HCT116 (cell line): ENCODE data around the gene PRR27. TPM values are rescaled to one million over a fixed set of nuclear protein-coding genes. Genes with fewer than 3 reads are reported as not detected.

Experiments
- ATAC-seq: fragments of 200-7000 bp; cut with Tn5 transposase; 2 replicates; pipeline ENCODE4 v1.9.1; 2020; ENCODE audit warnings: mild to moderate bottlenecking, moderate library complexity
- BruUV-seq: library from RNA; stranded (reverse); fragments of 400-500 nt; replicated peaks from 2 replicates; lab custom pipeline; 2021; lab: Mats Ljungman, UMichigan
- CTCF ChIA-PET: fragments of 300-600 bp; sonication (Branson Sonifier 250); formaldehyde crosslinking; loops from one replicate; lab custom pipeline; 2021; ENCODE audit warnings: antibody characterized with exemption; lab: Charles Lee
- POLR2A ChIA-PET: fragments of 300-600, 350-600 bp; sonication (Branson Sonifier 250); formaldehyde crosslinking; loops from one replicate; lab custom pipeline; 2021; ENCODE audit warnings: antibody characterized with exemption; lab: Charles Lee
- RAD21 ChIA-PET, 2 experiments: fragments of 300-600 bp; sonication (Branson Sonifier 250); formaldehyde crosslinking; loops; one replicate each; lab custom pipeline; 2023; ENCODE audit warnings: low total read pairs in 2 of 2; ENCODE audit not compliant: uncharacterized antibody in 2 of 2, unreplicated experiment in 2 of 2, low non-redundant PET in 1 of 2; lab: Charles Lee
- DNase-seq: peaks from one replicate; pipeline ENCODE4 v3.0.0-alpha.2; 2010; ENCODE audit warnings: low read depth, low spot score
- H2AFZ ChIP-seq: fragments of 200-600 bp; shearing (Covaris generic), sonication (generic); 2 replicates; pipeline ENCODE4 v1.6.1; 2017; ENCODE audit warnings: low read depth, mixed run types, mixed read lengths, antibody characterized with exemption, low read length; ENCODE audit not compliant: poor library complexity, severe bottlenecking
- H3K27ac ChIP-seq: 2 replicates; pipeline ENCODE4 v1.5.1; 2012; ENCODE audit warnings: low read depth, low read length
- H3K27me3 ChIP-seq: fragments of 200-600 bp; sonication (generic); 2 replicates; pipeline ENCODE4 v1.6.1; 2016; ENCODE audit warnings: mixed run types, low read length, mixed read lengths; ENCODE audit not compliant: insufficient read depth
- H3K36me3 ChIP-seq, 2 experiments: fragments of 200-500 bp in 1 of 2; fragments of 200-600 bp in 1 of 2; sonication (Bioruptor generic) in 1 of 2; sonication (generic) in 1 of 2; 2 replicates each; pipeline versions ENCODE4 v1.5.1 to v1.6.1; 2014 to 2016; ENCODE audit warnings: low read length in 2 of 2, inconsistent platforms in 1 of 2, mixed read lengths in 1 of 2, mixed run types in 1 of 2; ENCODE audit not compliant: insufficient read depth in 2 of 2, control insufficient read depth in 1 of 2
- H3K4me1 ChIP-seq, 2 experiments: fragments of 200-600 bp in 1 of 2; sonication (generic) in 1 of 2; 2 replicates each; pipeline versions ENCODE4 v1.5.1 to v1.6.1; 2012 to 2017; ENCODE audit warnings: low read length in 2 of 2, inconsistent platforms in 1 of 2, mild to moderate bottlenecking in 1 of 2, mixed read lengths in 1 of 2, mixed run types in 1 of 2, moderate library complexity in 1 of 2; ENCODE audit not compliant: insufficient read depth in 2 of 2, control insufficient read depth in 1 of 2
- H3K4me2 ChIP-seq: fragments of 200-600 bp; sonication (generic); 2 replicates; pipeline ENCODE4 v1.6.1; 2017; ENCODE audit warnings: mixed run types, low read length, mixed read lengths
- H3K4me3 ChIP-seq, 2 experiments: fragments of 200-600 bp in 1 of 2; sonication (generic) in 1 of 2; replicated peaks in 1 of 2; 2 replicates each; pipeline ENCODE4 v1.5.1; 2011 to 2016; ENCODE audit warnings: low read length in 2 of 2, control low read depth in 1 of 2, low read depth in 1 of 2, mild to moderate bottlenecking in 1 of 2, mixed read lengths in 1 of 2, mixed run types in 1 of 2
- H3K79me2 ChIP-seq: fragments of 200-600 bp; sonication (generic); 2 replicates; pipeline ENCODE4 v1.6.1; 2017; ENCODE audit warnings: mild to moderate bottlenecking, mixed run types, low read length, moderate library complexity, mixed read lengths; ENCODE audit not compliant: insufficient read depth
- H3K9ac ChIP-seq: fragments of 200-600 bp; sonication (generic); 2 replicates; pipeline ENCODE4 v1.6.1; 2016; ENCODE audit warnings: low read length, mixed read lengths
- H3K9me2 ChIP-seq: fragments of 200-600 bp; sonication (generic), shearing (Covaris generic); 2 replicates; pipeline ENCODE4 v1.6.1; 2017; ENCODE audit warnings: mixed run types, mild to moderate bottlenecking, moderate library complexity; ENCODE audit not compliant: insufficient read depth
- H3K9me3 ChIP-seq, 2 experiments: fragments of 200-500 bp in 1 of 2; fragments of 200-600 bp in 1 of 2; sonication (Bioruptor generic) in 1 of 2; sonication (generic) in 1 of 2; 2 replicates each; pipeline ENCODE4 v1.6.1; 2014 to 2017; ENCODE audit warnings: low read length in 2 of 2, mixed read lengths in 2 of 2, inconsistent platforms in 1 of 2, low read depth in 1 of 2, mild to moderate bottlenecking in 1 of 2, mixed run types in 1 of 2, moderate library complexity in 1 of 2; ENCODE audit not compliant: control insufficient read depth in 1 of 2, insufficient read depth in 1 of 2
- H4K20me1 ChIP-seq: fragments of 200-600 bp; sonication (generic), shearing (Covaris generic); 2 replicates; pipeline ENCODE4 v1.6.1; 2017; ENCODE audit warnings: mixed run types, mild to moderate bottlenecking, moderate library complexity; ENCODE audit not compliant: insufficient read depth
- CBX3 ChIP-seq: IDR thresholded peaks from 2 replicates; pipeline ENCODE4 v1.6.1; 2012; ENCODE audit warnings: low read depth
- CTCF ChIP-seq, 3 experiments: fragments of 200-600 bp in 1 of 3; sonication (generic) in 1 of 3; IDR thresholded peaks in 2 of 3; conservative IDR thresholded peaks in 1 of 3; 2 replicates each; pipeline ENCODE4 v1.5.1; 2012 to 2017; ENCODE audit warnings: low read depth in 2 of 3, low read length in 2 of 3, antibody characterized with exemption in 1 of 3, borderline replicate concordance in 1 of 3, control low read depth in 1 of 3, mild to moderate bottlenecking in 1 of 3, mixed read lengths in 1 of 3, mixed run types in 1 of 3, moderate library complexity in 1 of 3; ENCODE audit not compliant: insufficient read depth in 1 of 3
- EGR1 ChIP-seq: IDR thresholded peaks from 2 replicates; pipeline ENCODE4 v1.6.1; 2012; ENCODE audit warnings: low read depth
- ELF1 ChIP-seq: IDR thresholded peaks from 2 replicates; pipeline ENCODE4 v1.6.1; 2012; ENCODE audit warnings: low read depth, borderline replicate concordance
- EZH2 ChIP-seq: fragments of 200-600 bp; sonication (generic); IDR thresholded peaks from 2 replicates; pipeline ENCODE4 v1.6.1; 2017; ENCODE audit warnings: antibody characterized with exemption, mixed run types
- EZH2phosphoT487 ChIP-seq: fragments of 200-600 bp; IDR thresholded peaks from 2 replicates; pipeline ENCODE4 v1.6.1; 2018; ENCODE audit warnings: antibody characterized with exemption, borderline replicate concordance
- FOSL1 ChIP-seq: IDR thresholded peaks from 2 replicates; pipeline ENCODE4 v1.6.1; 2012; ENCODE audit warnings: low read depth
- RAD21 ChIP-seq: IDR thresholded peaks from 2 replicates; pipeline ENCODE4 v1.6.1; 2012; ENCODE audit warnings: low read depth, mild to moderate bottlenecking
- SIN3A ChIP-seq: IDR thresholded peaks from 2 replicates; pipeline ENCODE4 v1.6.1; 2012; ENCODE audit warnings: low read depth
- SP1 ChIP-seq: IDR thresholded peaks from 2 replicates; pipeline ENCODE4 v1.6.1; 2012; ENCODE audit warnings: low read depth
- SRF ChIP-seq: IDR thresholded peaks from 2 replicates; pipeline ENCODE4 v1.6.1; 2012; ENCODE audit warnings: low read depth
- TCF7L2 ChIP-seq: IDR thresholded peaks from 2 replicates; pipeline ENCODE4 v1.7.0; 2011; ENCODE audit warnings: borderline replicate concordance, inconsistent platforms; ENCODE audit not compliant: insufficient read depth, insufficient read length; ENCODE audit errors: extremely low read depth
- YY1 ChIP-seq: IDR thresholded peaks from 2 replicates; pipeline ENCODE4 v1.6.1; 2011; ENCODE audit warnings: low read length, low read depth, moderate library complexity, mild to moderate bottlenecking; ENCODE audit not compliant: insufficient replicate concordance; ENCODE audit errors: extremely low read depth
- ZNF274 ChIP-seq: fragments of 200-500 bp; sonication (Bioruptor generic); IDR thresholded peaks from 2 replicates; pipeline ENCODE4 v1.6.1; 2014; ENCODE audit warnings: mild to moderate bottlenecking, low read depth, low read length, inconsistent platforms
- intact Hi-C: fragments of 100-400 bp; cut with micrococcal nuclease; formaldehyde crosslinking; loops from 2 replicates; pipeline ENCODE4 v1.10.0; 2022
- total RNA-seq: library from RNA; stranded (reverse); gene quantifications from one replicate; pipeline ENCODE4 v1.2.1, GENCODE V29; 2021; ENCODE audit not compliant: unreplicated experiment

The PRR27 gene
- total RNA-seq, 1 experiment from 2014 or later = not detected

- Histone ChIP-seq H3K4me3 (no peak overlapping the region), H3K9ac (no peak overlapping the region), H3K27me3 (no peaks in the 10 kb centered on the region), H4K20me1 (no peaks in the 10 kb centered on the region), H3K4me2 (no peak overlapping the region), H3K79me2 (no peaks in the 10 kb centered on the region), H3K4me1 (no peaks in the 10 kb centered on the region), H3K27ac (no peak overlapping the region)
- CTCF ChIA-PET = no interaction called here
- intact Hi-C loops = no loop called here
- TF ChIP-seq EZH2 = no peak
- no peak for TF ChIP-seq EGR1
- TF ChIP-seq RAD21 = no peak
- TF ChIP-seq SP1 = no peak
- TF ChIP-seq SIN3A = no peak
- TF ChIP-seq, all 23 proteins: peak for 0
- RAD21 ChIA-PET = interaction anchor here in 1 of 2 experiments (1.1 kb wide), 1 partner anchor 280 kb away, joined by 3 read pairs; no protein-coding TSS in a partner anchor
- ATAC-seq (no peak), DNase-seq (no peak)
- no peaks in the 10 kb centered on the region for H3K9me3 ChIP-seq
- H3K9me2 ChIP-seq = no peaks in the 10 kb centered on the region
- H2AFZ ChIP-seq = no peak overlapping the region
- POLR2A ChIA-PET = no interaction called here
- H3K36me3 ChIP-seq = no peaks in the 10 kb centered on the region
- no TSS peak for BruUV-seq
Measured at GRCh38 chr4:70177090-70177489, 23.1 kb downstream of the PRR27 start.

GRCh38 chr4:70178075-70178660 lies 24.1 kb downstream of the PRR27 start:
- H4K20me1 ChIP-seq = no peaks in the 10 kb centered on the region
- no TSS peak for BruUV-seq
- no peaks in the 10 kb centered on the region for H3K79me2 ChIP-seq
- no peaks in the 10 kb centered on the region for H3K9me2 ChIP-seq
- no peak for DNase-seq
- no peaks in the 10 kb centered on the region for H3K9me3 ChIP-seq
- no peaks in the 10 kb centered on the region for H3K36me3 ChIP-seq
- CTCF ChIA-PET = no interaction called here
- TF ChIP-seq CBX3 (no peak), TCF7L2 (no peak), CTCF (IDR thresholded peaks at IDR 0.05 in 2 of 3, conservative IDR thresholded peaks at IDR 0.05 in 1 of 3; ENCODE audit: borderline replicate concordance in 1 of 3, insufficient read depth in 1 of 3, low read depth in 2 of 3, low read length in 2 of 3) (no peak), ELF1 (no peak), SRF (no peak), YY1 (no peak), FOSL1 (no peak), EZH2phosphoT487 (no peak), ZNF274 (no peak)
- POLR2A ChIA-PET = no interaction called here
- no peak overlapping the region for H3K27ac ChIP-seq
- RAD21 ChIA-PET = no interaction called here
- no peak overlapping the region for H3K9ac ChIP-seq
- no peaks in the 10 kb centered on the region for H3K27me3 ChIP-seq
- H3K4me1 ChIP-seq = no peaks in the 10 kb centered on the region
- H3K4me2 ChIP-seq = no peak overlapping the region
- intact Hi-C loops = no loop called here
- H3K4me3 ChIP-seq = no peak overlapping the region
- no peak for ATAC-seq
- no peak overlapping the region for H2AFZ ChIP-seq
